ENCODE results near the gene CNTN1.

DNA sequence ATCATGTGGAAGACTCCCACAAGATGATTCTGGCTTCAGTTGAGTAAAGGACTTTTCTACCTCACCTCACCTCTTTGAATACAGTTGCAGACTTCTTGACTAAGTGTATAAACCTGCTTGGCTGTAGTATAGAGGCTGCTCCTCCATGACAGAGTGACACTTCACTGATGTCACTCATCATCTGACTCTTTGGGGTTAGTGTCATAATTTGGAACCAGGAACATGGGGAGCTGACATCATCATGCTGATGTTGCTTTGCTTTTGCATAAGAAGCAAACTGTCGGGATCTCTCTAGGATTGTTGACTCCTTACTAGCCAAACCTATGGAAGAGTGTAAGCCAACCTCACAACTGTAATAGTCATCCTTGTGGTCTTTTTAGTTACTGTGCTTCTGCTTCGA, 420.7 kb downstream of the CNTN1 start:
- TF ChIP-seq, protein P1, sequence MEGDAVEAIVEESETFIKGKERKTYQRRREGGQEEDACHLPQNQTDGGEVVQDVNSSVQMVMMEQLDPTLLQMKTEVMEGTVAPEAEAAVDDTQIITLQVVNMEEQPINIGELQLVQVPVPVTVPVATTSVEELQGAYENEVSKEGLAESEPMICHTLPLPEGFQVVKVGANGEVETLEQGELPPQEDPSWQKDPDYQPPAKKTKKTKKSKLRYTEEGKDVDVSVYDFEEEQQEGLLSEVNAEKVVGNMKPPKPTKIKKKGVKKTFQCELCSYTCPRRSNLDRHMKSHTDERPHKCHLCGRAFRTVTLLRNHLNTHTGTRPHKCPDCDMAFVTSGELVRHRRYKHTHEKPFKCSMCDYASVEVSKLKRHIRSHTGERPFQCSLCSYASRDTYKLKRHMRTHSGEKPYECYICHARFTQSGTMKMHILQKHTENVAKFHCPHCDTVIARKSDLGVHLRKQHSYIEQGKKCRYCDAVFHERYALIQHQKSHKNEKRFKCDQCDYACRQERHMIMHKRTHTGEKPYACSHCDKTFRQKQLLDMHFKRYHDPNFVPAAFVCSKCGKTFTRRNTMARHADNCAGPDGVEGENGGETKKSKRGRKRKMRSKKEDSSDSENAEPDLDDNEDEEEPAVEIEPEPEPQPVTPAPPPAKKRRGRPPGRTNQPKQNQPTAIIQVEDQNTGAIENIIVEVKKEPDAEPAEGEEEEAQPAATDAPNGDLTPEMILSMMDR (IDR thresholded peaks at IDR 0.05) = no peak
- TF ChIP-seq POLR2A (IDR thresholded peaks at IDR 0.05) = no peak
